Activated T-helper 17 cell treated with anti-CD3 and anti-CD28 coated beads, Interleukin-2, amount 50 U/mL, for 72 hours (primary cell): ENCODE results near the gene FAR2. TPM values are rescaled to one million over a fixed set of nuclear protein-coding genes. Genes with fewer than 3 reads are reported as not detected.
A peak's percentile ranks its signal among the peaks of the same experiment; 100 is the strongest.
"Not testable (repeated sequence)": the region's sequence is repeated elsewhere in the genome, so short reads cannot be mapped to it uniquely, and the experiment has no call there.

ENCODE experiments used
- ATAC-seq: fragments of 150-1000 bp; cut with Tn5 transposase; replicated peaks from 2 replicates; pipeline ENCODE4 v1.10.0; 2021; ENCODE audit warnings: mild to moderate bottlenecking, moderate library complexity
- H3K27ac Mint-ChIP-seq: one replicate; pipeline ENCODE4 v1.8.0; 2022; ENCODE audit warnings: mixed read lengths
- H3K27me3 Mint-ChIP-seq: one replicate; pipeline ENCODE4 v1.8.0; 2022; ENCODE audit warnings: mixed read lengths
- H3K36me3 Mint-ChIP-seq: one replicate; pipeline ENCODE4 v1.8.0; 2022; ENCODE audit warnings: low read depth, mild to moderate bottlenecking, mixed read lengths
- H3K4me1 Mint-ChIP-seq: one replicate; pipeline ENCODE4 v1.8.0; 2022; ENCODE audit warnings: mixed read lengths
- H3K4me3 Mint-ChIP-seq: one replicate; pipeline ENCODE4 v1.8.0; 2022; ENCODE audit warnings: mild to moderate bottlenecking, mixed read lengths
- H3K9me3 Mint-ChIP-seq: one replicate; pipeline ENCODE4 v1.8.0; 2022; ENCODE audit warnings: mixed read lengths
- total RNA-seq, 2 donors: library from RNA; stranded (reverse); gene quantifications; one replicate each; pipeline ENCODE4 v1.2.3, GENCODE V29; 2022

FAR2 gene
- 10 to 100 TPM in 1 of 2 donors, 1 to 10 TPM in 1; 6.2 to 18.5 TPM for total RNA-seq

- Mint-ChIP-seq H3K9me3 (no peaks in the 10 kb centered on the region), H3K27ac (peak within 1 kb of the TSS; percentile 94), H3K4me1 (peaks cover 7% of the 10 kb centered on the region), H3K4me3 (peak within 1 kb of the TSS; percentile 91), H3K36me3 (no peaks in the 10 kb centered on the region), H3K27me3 (no peaks in the 10 kb centered on the region)
- peak; percentile 80 for ATAC-seq
These were observed at the start of gene FAR2 for GRCh38 chr12:29148911-29149690. Gene FAR2 (plus strand): TSS chr12:29149278. CDS start chr12:29270450, 121,172 bp downstream.

GRCh38 chr12:29102741-29103140, 46.3 kb upstream of the FAR2 start:
- ATAC-seq: no peak
- H3K27me3 Mint-ChIP-seq: no peaks in the 10 kb centered on the region
- H3K4me1 Mint-ChIP-seq: peaks cover 30% of the 10 kb centered on the region
- H3K27ac Mint-ChIP-seq: peak overlapping the region; percentile 71
- H3K36me3 Mint-ChIP-seq: no peaks in the 10 kb centered on the region
- peaks cover 7% of the 10 kb centered on the region for H3K9me3 Mint-ChIP-seq
- H3K4me3 Mint-ChIP-seq: peak overlapping the region; percentile 65

- Mint-ChIP-seq H3K27ac (peak overlapping the region; percentile 71), H3K4me3 (peak overlapping the region; percentile 65), H3K4me1 (peaks cover 30% of the 10 kb centered on the region), H3K9me3 (peaks cover 7% of the 10 kb centered on the region), H3K27me3 (no peaks in the 10 kb centered on the region), H3K36me3 (no peaks in the 10 kb centered on the region)
- peak; percentile 95 for ATAC-seq
These were observed 45.5 kb upstream of the FAR2 start for GRCh38 chr12:29103539-29103974.

- H3K27me3 Mint-ChIP-seq: no peaks in the 10 kb centered on the region
- H3K27ac Mint-ChIP-seq: peak overlapping the region; percentile 71
- H3K4me3 Mint-ChIP-seq: peak overlapping the region; percentile 65
- no peaks in the 10 kb centered on the region for H3K36me3 Mint-ChIP-seq
- peak; percentile 37 for ATAC-seq
- peaks cover 8% of the 10 kb centered on the region for H3K9me3 Mint-ChIP-seq
- peaks cover 30% of the 10 kb centered on the region for H3K4me1 Mint-ChIP-seq
These were observed 44.6 kb upstream of the FAR2 start for GRCh38 chr12:29104516-29104915.

GRCh38 chr12:29110506-29111442, 38.3 kb upstream of the FAR2 start:
- ATAC-seq: no peak
- Mint-ChIP-seq H3K27ac (no peak overlapping the region), H3K27me3 (no peaks in the 10 kb centered on the region), H3K9me3 (peaks cover 15% of the 10 kb centered on the region), H3K36me3 (no peaks in the 10 kb centered on the region), H3K4me1 (no peaks in the 10 kb centered on the region), H3K4me3 (no peak overlapping the region)

GRCh38 chr12:29113101-29113500, 36.0 kb upstream of the FAR2 start:
- Mint-ChIP-seq H3K9me3 (peaks cover 15% of the 10 kb centered on the region), H3K4me3 (no peak overlapping the region), H3K27ac (no peak overlapping the region), H3K4me1 (no peaks in the 10 kb centered on the region), H3K36me3 (no peaks in the 10 kb centered on the region), H3K27me3 (no peaks in the 10 kb centered on the region)
- no peak for ATAC-seq

GRCh38 chr12:29116414-29116813, 32.7 kb upstream of the FAR2 start:
- H3K9me3 Mint-ChIP-seq: no peaks in the 10 kb centered on the region
- no peaks in the 10 kb centered on the region for H3K36me3 Mint-ChIP-seq
- H3K4me1 Mint-ChIP-seq: no peaks in the 10 kb centered on the region
- H3K27me3 Mint-ChIP-seq: peaks cover 12% of the 10 kb centered on the region
- ATAC-seq: no peak
- no peak overlapping the region for H3K4me3 Mint-ChIP-seq
- no peak overlapping the region for H3K27ac Mint-ChIP-seq

- H3K4me1 Mint-ChIP-seq: no peaks in the 10 kb centered on the region
- H3K27ac Mint-ChIP-seq: no peak overlapping the region
- ATAC-seq: no peak
- H3K27me3 Mint-ChIP-seq: peaks cover 7% of the 10 kb centered on the region
- no peak overlapping the region for H3K4me3 Mint-ChIP-seq
- no peaks in the 10 kb centered on the region for H3K9me3 Mint-ChIP-seq
- H3K36me3 Mint-ChIP-seq: no peaks in the 10 kb centered on the region
These were observed 17.5 kb upstream of the FAR2 start for GRCh38 chr12:29131539-29131938.

GRCh38 chr12:29132316-29132715, 16.8 kb upstream of the FAR2 start:
- Mint-ChIP-seq H3K27ac (no peak overlapping the region), H3K9me3 (no peaks in the 10 kb centered on the region), H3K4me3 (no peak overlapping the region), H3K4me1 (no peaks in the 10 kb centered on the region), H3K36me3 (no peaks in the 10 kb centered on the region), H3K27me3 (peaks cover 15% of the 10 kb centered on the region)
- ATAC-seq: no peak

GRCh38 chr12:29133181-29133580, 15.9 kb upstream of the FAR2 start:
- Mint-ChIP-seq H3K27me3 (peaks cover 19% of the 10 kb centered on the region), H3K36me3 (no peaks in the 10 kb centered on the region), H3K4me3 (no peak overlapping the region), H3K9me3 (no peaks in the 10 kb centered on the region), H3K4me1 (no peaks in the 10 kb centered on the region), H3K27ac (no peak overlapping the region)
- ATAC-seq: no peak

GRCh38 chr12:29133680-29134079, 15.4 kb upstream of the FAR2 start:
- H3K27ac Mint-ChIP-seq: no peak overlapping the region
- no peaks in the 10 kb centered on the region for H3K9me3 Mint-ChIP-seq
- ATAC-seq: no peak
- no peak overlapping the region for H3K4me3 Mint-ChIP-seq
- H3K27me3 Mint-ChIP-seq: peaks cover 21% of the 10 kb centered on the region
- H3K36me3 Mint-ChIP-seq: no peaks in the 10 kb centered on the region
- no peaks in the 10 kb centered on the region for H3K4me1 Mint-ChIP-seq

- not testable (repeated sequence) for H3K4me1 Mint-ChIP-seq, ATAC-seq, H3K27ac Mint-ChIP-seq, H3K4me3 Mint-ChIP-seq, H3K36me3 Mint-ChIP-seq, H3K9me3 Mint-ChIP-seq
- H3K27me3 Mint-ChIP-seq: peaks cover 25% of the 10 kb centered on the region
These were observed 10.8 kb upstream of the FAR2 start for GRCh38 chr12:29138256-29138655.

- not testable (repeated sequence) for H3K4me3 Mint-ChIP-seq, H3K27ac Mint-ChIP-seq, H3K36me3 Mint-ChIP-seq, ATAC-seq, H3K4me1 Mint-ChIP-seq, H3K9me3 Mint-ChIP-seq
- peaks cover 25% of the 10 kb centered on the region for H3K27me3 Mint-ChIP-seq
These were observed 10.2 kb upstream of the FAR2 start for GRCh38 chr12:29138855-29139254.

GRCh38 chr12:29145372-29146170, 3.5 kb upstream of the FAR2 start:
- H3K36me3 Mint-ChIP-seq: no peaks in the 10 kb centered on the region
- no peak overlapping the region for H3K27ac Mint-ChIP-seq
- H3K27me3 Mint-ChIP-seq: no peaks in the 10 kb centered on the region
- no peaks in the 10 kb centered on the region for H3K9me3 Mint-ChIP-seq
- H3K4me3 Mint-ChIP-seq: no peak overlapping the region
- H3K4me1 Mint-ChIP-seq: no peaks in the 10 kb centered on the region
- ATAC-seq: no peak
